Superior temporal gyrus (tissue), 1 donor: ENCODE measurements around the gene RSBN1.
"Not testable (repeated sequence)": the region's sequence is repeated elsewhere in the genome, so short reads cannot be mapped to it uniquely, and the experiment has no call there.

Source experiments
- DNase-seq: peaks from one replicate; pipeline ENCODE4 v3.0.0-alpha.2; 2016; ENCODE audit errors: extremely low spot score

RSBN1 gene

GRCh38 chr1:113782406-113782805 is 29.9 kb downstream of the RSBN1 start:
- no peak for DNase-seq

- no peak for DNase-seq
Observed at GRCh38 chr1:113780374-113781146, 31.7 kb downstream of the RSBN1 start.

DNA sequence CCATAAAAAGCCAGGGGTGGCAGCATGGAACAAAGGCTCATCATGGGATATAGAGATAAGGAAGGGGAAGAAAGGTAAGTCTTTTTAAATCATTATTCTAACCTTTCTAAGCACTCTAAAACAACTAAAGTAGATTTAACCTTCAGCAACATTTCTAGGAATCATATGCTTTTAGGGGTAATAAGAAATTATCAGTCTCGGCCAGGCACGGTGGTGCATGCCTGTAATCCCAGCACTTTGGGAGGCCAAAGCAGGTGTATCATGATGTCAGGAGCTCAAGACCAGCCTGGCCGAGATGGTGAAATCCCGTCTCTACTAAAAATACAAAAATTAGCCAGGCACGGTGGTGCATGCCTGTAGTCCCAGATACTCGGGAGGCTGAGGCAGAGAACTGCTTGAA is 32.7 kb downstream of the RSBN1 start:
- DNase-seq: no peak

DNA sequence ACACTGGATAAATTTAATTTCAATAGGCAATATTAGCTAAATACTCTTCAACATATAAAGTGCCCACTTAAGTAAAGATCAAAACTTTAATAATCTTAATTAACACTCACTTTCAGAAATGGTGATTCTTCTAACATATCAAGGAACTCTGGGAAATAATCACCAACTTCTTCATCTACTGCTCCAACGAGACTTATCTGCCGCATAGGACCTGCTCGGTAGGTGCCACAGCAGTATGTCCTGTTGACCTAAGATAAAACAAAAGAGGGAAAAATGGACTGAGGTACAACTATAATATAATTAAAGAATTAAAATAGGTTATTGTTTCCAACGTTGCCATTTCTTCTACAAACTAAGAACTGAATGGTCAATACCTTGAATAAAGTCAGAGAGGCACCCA is 34.7 kb downstream of the RSBN1 start:
- DNase-seq: no peak

DNA sequence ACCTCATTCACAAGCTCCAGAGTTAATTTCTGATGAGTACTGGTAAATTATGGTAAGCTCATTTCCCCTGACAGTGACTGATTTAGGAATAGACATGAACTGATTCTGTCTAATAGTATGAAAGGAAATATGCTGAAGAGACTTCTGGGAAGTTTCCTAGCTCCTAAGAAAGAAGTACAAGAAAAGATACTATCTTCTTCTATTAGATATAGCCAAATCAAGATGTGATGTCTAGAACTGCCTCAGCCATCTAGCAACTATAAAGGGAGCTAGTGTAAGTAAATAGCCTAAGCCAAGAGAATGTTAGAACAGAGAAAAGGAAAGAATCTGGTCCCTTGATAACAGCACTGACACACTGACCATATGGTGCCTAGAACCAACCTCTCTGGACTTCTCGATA is 42.2 kb downstream of the RSBN1 start:
- DNase-seq: no peak

GRCh38 chr1:113769601-113769970 is 42.7 kb downstream of the RSBN1 start:
- no peak for DNase-seq

DNA sequence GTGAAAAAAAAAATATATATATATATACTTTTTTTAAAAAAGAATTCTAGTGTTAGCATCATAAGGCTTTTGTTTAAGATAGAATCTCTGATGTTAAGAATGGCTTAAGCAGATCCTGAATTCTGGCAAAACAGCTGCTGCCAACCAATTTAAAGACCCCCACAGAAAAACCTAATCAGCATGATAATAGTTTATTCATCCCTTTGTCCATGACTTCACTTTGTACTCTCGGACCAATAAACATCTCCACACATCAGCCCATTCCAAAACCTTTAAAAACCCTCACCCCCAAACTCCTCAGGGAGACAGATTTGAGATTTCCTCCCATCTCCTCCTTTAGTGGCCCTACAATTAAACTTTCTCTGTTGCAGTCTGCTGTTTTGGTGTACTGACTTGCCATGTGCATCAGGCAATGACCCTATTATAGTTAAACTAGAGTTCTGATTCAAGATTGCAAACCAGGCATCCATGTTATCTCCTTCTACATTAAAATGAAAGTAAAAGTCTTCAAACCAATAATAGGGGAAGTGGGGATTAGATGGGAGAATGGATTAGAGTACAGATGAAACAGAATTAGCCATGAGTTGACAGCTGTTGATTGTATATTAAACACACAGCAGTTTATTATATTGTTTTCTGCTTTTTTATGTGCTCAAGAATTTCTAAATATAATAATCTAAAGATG is 43.2 kb downstream of the RSBN1 start:
- DNase-seq: no peak

GRCh38 chr1:113765306-113766230 is 46.7 kb downstream of the RSBN1 start:
- no peak for DNase-seq

- DNase-seq: no peak
Observed at GRCh38 chr1:113763661-113764060, 48.6 kb downstream of the RSBN1 start.

DNA sequence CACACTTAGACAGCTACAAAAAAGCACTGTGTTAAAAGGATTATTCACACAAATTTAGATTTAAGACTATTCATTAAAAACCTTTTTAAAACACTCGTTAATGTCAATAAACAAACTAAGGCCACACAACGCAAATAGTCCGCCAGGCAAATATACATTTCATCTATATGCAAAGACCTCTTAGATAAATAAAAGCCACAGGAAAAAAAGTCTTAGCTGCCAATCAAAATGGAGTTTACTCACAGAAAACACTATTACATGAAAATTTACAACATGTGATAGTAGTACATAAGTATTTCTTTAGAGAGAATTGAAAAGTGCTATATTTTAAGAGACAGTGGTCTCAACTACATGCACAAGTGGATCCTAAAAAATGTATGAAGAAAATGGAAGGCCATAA is 50.3 kb downstream of the RSBN1 start:
- no peak for DNase-seq

DNA sequence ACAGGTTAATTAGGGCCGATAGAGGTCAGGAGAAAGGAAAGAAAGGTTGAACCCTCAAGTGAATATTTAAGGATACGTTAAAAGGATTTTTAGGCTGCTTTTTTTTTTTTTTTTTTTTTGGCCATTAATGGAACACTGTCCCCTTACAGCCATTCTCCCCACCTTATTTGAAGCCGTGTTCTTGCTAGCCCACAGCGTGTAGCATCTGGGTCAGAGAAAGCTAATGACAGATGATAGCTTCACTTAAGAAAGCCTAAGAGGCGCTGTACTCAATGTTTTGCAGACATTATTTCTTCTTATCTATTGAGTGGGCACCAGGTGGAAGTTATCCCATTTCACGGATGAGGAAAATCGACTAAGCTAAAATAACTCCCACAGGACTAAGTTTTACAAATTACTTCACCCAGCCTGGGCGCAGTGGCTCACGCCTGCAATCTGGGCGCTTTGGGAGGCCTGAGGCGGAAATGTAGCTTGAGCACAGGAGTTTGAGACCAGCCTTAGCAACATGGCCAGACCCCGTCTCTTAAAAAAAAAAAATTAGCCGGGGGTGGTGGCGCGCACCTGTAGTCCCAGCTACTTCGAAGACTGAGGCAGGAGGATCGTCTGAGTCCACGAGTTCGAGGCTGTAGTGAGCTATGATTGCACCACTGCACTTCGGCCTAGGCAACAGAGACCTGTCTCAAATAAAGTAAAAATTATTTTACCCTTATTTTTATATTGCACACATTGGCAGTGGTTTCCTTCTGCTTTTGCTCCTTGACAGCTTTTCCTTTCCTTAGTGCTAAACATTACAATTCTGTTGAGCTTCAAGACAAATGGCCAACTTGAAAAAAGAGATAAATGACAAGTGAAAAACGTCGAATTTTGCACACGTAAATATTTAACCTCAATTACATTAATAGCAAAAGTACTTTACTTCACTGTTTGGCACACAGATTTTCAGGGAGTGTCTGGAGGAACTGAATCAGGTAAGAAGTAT is 51.9 kb downstream of the RSBN1 start:
- DNase-seq: no peak

DNA sequence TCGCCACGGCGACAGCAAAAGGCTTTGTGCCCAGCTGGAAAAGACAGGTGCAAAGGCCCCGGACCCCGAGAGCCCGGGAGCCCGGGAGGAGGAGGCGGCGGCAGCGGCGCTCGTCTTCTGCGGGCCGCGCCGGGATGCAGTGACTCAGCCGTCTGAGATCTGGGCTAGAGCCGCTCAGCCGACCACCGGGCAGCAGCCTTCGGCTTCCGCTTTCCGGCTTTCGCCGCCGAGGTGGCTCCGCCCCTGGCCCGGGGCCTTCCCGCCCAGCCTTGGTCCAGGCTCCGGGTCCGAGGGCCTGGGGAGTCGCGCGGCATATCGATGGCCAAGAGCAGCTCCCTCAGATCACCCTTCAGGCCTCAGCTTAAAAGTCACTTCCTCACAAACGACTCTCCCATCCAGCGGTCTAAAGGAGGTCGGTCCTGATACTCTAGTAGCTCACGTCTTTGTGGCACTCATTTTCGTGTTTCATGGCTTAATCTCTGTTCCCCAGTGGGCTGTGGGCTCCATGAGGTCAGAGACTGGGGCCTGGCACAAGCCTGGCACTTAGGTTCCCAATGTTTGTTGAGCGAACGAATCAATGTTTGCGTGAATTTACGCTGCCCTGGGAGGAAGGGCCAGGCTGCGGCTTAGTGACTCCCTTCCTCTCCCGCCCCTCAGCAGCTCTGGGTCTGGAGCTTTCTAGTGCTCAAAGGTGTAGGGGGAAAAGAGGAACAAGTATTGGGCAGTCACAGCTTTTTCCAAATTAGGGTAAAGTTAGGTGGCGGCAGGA is 52.8 kb downstream of the RSBN1 start, which contains the start of gene PHTF1:
Gene PHTF1 (minus strand): TSS at position 154 of the 769 bp plus-strand sequence. CDS start 783 bp downstream, outside the sequence.
- DNase-seq: peak; percentile 63

- DNase-seq: peak; percentile 53
Observed at GRCh38 chr1:113758631-113759332, 53.5 kb downstream of the RSBN1 start.

GRCh38 chr1:113756461-113756860 is 55.8 kb downstream of the RSBN1 start:
- no peak for DNase-seq

GRCh38 chr1:113753333-113753732 is 58.9 kb downstream of the RSBN1 start:
- DNase-seq: not testable (repeated sequence)

DNA sequence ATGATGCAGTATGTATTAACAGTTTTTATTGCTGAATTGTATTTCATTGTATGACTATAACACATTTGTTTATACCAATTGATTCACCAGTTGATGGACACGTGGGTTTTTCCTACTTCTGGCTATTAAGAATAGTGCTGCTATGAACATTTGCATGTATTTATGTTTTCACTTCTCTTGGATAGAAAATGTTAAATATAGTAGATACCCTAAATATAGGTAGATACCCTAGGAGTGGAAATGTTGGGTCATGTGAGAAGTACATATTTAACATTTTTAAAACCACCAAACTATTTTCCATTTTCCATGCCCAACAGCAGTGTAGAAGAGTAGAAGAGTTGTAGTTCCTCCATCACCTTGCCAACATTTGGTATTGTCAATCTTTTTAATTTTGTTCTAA is 60.8 kb downstream of the RSBN1 start:
- DNase-seq: no peak

- DNase-seq: no peak
Observed at GRCh38 chr1:113751114-113751513, 61.2 kb downstream of the RSBN1 start.

DNA sequence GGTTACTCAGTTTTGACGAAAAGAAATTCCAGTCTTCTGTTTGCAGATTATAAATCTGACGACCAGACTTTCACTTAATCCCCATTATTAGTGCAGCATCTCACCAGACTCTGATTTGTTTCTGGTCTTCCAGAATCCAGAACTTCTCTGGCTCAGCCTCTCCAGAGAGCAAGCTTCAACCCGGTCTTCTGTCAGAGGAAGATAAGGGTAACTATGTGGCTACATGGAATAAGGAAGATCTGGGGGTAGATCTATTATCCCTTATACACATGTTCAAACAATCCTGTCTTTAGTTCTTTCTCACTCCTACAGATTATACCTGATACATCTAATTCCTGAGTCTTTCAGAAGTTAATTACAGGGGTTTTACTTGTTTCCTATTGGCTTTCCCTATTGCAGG is 62.9 kb downstream of the RSBN1 start:
- DNase-seq: no peak

- DNase-seq: no peak
Observed at GRCh38 chr1:113747376-113747775, 64.9 kb downstream of the RSBN1 start.

DNA sequence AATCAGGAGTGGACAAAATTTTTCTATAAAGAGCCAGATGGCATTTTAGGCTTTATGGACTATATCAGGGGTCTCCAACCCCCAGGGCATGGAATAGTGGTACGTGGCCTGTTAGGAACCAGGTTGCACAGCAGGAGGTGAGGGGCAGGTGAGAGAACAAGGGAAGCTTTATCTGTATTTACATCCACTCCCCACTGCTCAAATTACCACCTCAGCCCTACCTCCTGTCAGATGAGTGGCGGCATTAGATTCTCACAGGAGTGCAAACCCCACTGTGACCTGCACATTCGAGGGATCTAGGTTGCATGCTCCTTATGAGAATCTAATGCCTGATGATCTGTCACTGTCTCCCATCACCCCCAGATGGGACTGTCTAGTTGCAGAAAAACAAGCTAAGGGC is 66.9 kb downstream of the RSBN1 start:
- no peak for DNase-seq
